Mucosa of stomach (tissue), 1 donor: ENCODE data around the gene CNOT6L.

ENCODE experiments used
- H3K27me3 ChIP-seq: one replicate; pipeline ENCODE4 v1.7.0; 2013; ENCODE audit warnings: mild to moderate bottlenecking, low read length; ENCODE audit not compliant: control insufficient read depth, insufficient read depth
- H3K36me3 ChIP-seq: one replicate; pipeline ENCODE4 v1.7.0; 2013; ENCODE audit warnings: low read length; ENCODE audit not compliant: control insufficient read depth, insufficient read depth
- H3K4me1 ChIP-seq: one replicate; pipeline ENCODE4 v1.7.0; 2013; ENCODE audit warnings: mild to moderate bottlenecking, low read length; ENCODE audit not compliant: control insufficient read depth, insufficient read depth
- H3K4me3 ChIP-seq: one replicate; pipeline ENCODE4 v1.7.0; 2013; ENCODE audit warnings: low read length
- H3K9ac ChIP-seq: one replicate; pipeline ENCODE4 v1.7.0; 2013; ENCODE audit warnings: mild to moderate bottlenecking, low read length, moderate library complexity
- H3K9me3 ChIP-seq: one replicate; pipeline ENCODE4 v1.7.0; 2013; ENCODE audit warnings: mild to moderate bottlenecking, low read length, moderate library complexity; ENCODE audit not compliant: control insufficient read depth
- donor health status: Pancreatic carcinoma.

Gene CNOT6L

DNA sequence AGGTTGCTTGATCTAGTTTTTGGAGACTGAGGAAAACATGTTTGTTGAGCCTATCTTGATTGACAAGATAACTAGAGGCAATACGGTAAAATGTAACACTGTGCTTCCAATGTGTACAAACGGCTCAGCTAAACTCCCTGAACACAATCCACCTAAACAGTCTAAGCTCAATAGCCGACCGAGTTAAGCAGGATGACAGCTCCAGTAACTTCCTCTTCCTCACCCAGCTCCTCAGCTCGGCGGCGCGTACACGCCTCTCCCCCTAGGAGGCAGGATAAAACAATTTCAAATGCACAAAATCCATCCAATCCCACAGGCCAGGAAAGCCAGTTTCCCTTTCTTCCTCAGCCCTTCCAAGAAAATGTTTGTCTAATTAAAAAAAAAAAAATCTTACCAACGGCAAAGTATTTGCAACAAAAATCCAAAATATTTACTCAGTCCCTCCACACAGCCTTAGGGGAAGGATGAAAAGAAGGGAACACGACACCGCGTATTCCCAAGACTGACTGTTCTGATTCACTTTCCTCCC, 1.0 kb downstream of the CNOT6L start:
- no peaks in the 10 kb centered on the region for H3K36me3 ChIP-seq
- H3K9me3 ChIP-seq, result no peaks in the 10 kb centered on the region
- peak overlapping the region; percentile 81 for H3K4me3 ChIP-seq

DNA sequence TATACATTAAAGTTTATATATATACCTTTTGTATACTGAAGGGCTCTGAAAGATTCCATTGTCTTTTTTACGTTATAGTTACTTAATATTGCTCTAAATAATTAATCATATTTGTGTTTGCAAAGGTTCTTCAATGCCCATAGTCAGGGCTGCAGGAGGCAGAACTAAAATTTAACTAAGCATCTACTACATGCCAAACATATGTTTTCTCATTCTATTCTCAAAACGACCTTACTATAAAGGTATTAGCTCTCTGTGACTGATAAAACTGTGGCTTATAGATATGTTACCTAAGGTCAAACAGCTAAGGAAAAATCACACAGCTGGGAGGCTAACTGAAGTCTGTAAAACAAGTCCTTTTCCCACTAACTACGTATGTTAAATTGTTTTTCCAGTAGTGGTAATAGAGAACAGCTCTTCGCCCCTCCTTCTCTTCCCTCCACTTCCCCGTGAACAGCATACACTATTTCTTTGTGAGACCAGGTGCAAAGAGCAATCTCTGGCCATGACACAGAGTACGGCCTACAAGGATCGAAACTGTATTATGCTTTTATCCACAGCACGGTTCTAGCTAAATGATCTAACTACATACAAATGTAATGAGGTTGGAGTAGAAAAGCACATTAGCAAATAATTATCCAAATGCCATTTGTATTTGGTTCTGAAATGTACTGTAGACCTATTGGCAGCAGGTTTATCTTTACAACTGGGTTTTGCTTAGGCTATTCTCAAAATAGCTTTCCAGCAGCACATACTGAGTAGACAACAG, 1.7 kb downstream of the CNOT6L start:
- H3K4me1 ChIP-seq, result peaks cover 16% of the 10 kb centered on the region
- peak overlapping the region; percentile 97 for H3K9ac ChIP-seq
- H3K9me3 ChIP-seq, result no peaks in the 10 kb centered on the region
- H3K27me3 ChIP-seq, result no peaks in the 10 kb centered on the region
- no peaks in the 10 kb centered on the region for H3K36me3 ChIP-seq
- peak overlapping the region; percentile 81 for H3K4me3 ChIP-seq

More for the DNA sequence above, 1.0 kb downstream of the CNOT6L start:
- Histone ChIP-seq H3K4me1 (peaks cover 16% of the 10 kb centered on the region), H3K9ac (peak overlapping the region; percentile 97), H3K27me3 (no peaks in the 10 kb centered on the region)

DNA sequence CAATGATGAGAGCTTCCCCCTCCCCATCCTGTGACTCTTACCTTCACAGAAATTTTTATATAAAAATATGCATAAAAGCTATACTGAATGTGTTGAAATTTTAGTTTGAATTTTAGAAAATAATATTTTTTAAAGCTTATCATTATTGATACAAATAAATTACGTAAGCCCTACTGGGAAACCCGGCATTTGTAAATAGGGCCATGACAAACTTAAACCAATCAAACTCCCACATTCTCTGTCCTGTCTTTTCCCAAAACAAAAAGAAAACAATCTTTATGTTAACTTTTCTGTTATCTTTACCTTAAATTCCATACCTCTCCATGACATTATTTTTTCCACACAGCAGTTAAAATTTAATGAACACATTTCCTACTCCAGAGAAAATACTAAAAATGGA, 2.6 kb downstream of the CNOT6L start:
- Histone ChIP-seq H3K9ac (no peak overlapping the region), H3K4me1 (peaks cover 16% of the 10 kb centered on the region), H3K36me3 (no peaks in the 10 kb centered on the region), H3K27me3 (no peaks in the 10 kb centered on the region), H3K9me3 (no peaks in the 10 kb centered on the region), H3K4me3 (no peak overlapping the region)

DNA sequence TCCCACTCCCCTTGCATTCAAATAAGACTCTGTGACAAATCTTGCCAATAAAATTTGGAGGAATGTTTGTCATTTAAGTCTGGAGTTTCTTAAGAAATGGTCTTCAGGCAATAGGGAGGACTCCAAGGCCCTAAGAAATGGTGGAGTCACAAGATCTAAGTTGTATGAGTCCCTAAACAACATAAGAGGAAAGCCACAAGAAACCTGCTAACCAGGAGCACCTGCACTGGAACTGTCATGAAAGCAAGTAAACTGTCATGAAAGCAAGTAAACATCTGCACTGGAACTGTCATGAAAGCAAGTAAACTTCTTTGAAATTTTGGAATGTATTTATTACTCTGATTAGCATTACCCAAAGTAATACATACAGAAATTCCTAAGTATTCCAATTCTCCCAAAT, 3.5 kb downstream of the CNOT6L start:
- Histone ChIP-seq H3K9me3 (no peaks in the 10 kb centered on the region), H3K9ac (no peak overlapping the region), H3K36me3 (no peaks in the 10 kb centered on the region), H3K4me3 (no peak overlapping the region), H3K27me3 (no peaks in the 10 kb centered on the region), H3K4me1 (peaks cover 8% of the 10 kb centered on the region)

DNA sequence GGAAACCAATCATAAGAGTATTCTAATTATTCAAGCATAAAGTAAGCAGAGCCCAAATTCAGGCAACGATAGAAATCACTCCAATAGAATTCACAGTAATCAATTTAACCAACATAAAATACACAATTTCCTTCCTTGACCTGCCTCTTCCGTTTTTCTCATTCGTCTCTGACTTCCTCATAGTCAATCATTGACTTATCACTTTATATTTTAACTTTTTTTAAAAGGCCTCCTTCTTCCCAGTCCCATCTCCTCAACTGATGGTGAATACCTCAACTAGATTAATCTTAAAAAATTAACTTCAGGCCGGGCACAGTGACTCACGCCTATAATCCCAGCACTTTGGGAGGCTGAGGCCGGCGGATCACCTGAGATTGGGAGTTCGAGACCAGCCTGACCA, 13.3 kb downstream of the CNOT6L start:
- H3K9me3 ChIP-seq, result no peaks in the 10 kb centered on the region
- no peak overlapping the region for H3K4me3 ChIP-seq
- no peak overlapping the region for H3K9ac ChIP-seq
- H3K4me1 ChIP-seq, result peaks cover 4% of the 10 kb centered on the region
- no peaks in the 10 kb centered on the region for H3K36me3 ChIP-seq
- H3K27me3 ChIP-seq, result no peaks in the 10 kb centered on the region

DNA sequence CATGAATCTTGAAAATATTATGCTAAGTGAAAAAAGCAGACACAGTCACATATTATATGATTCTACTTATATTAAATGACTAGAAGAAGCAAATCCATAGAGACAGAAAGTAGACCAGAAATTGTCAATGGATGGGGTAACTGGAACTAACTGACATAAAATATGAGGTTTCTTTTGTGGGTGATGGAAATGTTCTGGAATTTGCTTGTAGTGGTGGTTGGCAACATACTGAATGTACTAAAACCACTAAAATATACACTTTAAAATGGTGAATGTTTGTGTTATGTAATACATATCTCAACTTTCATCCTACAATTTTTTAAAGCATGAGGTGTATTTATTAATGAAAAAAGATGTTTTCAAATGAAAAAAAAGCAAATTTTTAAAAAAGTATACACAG, 14.7 kb downstream of the CNOT6L start:
- Histone ChIP-seq H3K9me3 (no peaks in the 10 kb centered on the region), H3K27me3 (no peaks in the 10 kb centered on the region), H3K4me3 (no peak overlapping the region), H3K4me1 (peaks cover 5% of the 10 kb centered on the region), H3K36me3 (no peaks in the 10 kb centered on the region), H3K9ac (no peak overlapping the region)

DNA sequence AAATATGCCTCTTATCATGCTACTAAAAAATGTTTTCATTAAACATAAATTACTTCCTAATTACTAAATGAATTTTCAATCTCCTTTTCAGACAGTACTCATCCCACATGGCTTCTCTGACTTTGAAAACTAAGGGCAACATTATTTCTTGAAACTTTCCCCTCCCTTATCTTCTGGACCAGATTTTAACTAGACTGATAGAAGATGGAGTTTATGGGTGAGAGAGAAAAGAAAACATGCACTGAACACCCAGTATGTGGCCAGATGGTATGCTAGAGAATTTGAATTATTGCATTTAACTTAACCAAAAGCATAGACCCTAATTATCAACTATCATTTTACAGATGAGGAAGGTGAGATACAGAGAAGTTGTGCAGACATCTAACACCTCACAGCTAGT, 16.8 kb downstream of the CNOT6L start:
- Histone ChIP-seq H3K4me1 (peaks cover 5% of the 10 kb centered on the region), H3K9ac (no peak overlapping the region), H3K9me3 (no peaks in the 10 kb centered on the region)

DNA sequence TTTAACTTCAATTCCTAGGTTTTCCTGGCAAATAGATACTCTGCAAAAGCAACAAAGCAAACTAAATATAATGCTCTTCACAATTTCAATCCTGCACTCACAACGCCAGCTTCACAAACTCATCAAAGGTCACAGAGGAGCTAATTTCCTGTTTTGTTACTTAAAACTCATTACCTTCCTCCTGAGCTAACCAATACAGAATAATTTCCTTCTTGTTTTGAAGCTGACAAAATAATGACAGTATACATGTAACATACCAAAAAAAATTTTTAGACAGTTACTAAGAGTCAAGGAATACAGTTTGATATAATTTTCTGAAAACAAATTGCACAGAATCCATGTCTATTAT, 17.9 kb downstream of the CNOT6L start:
- no peak overlapping the region for H3K9ac ChIP-seq
- no peaks in the 10 kb centered on the region for H3K36me3 ChIP-seq
- no peak overlapping the region for H3K4me3 ChIP-seq
- peaks cover 5% of the 10 kb centered on the region for H3K4me1 ChIP-seq
- no peaks in the 10 kb centered on the region for H3K27me3 ChIP-seq
- H3K9me3 ChIP-seq, result no peaks in the 10 kb centered on the region

More for the DNA sequence above, 16.8 kb downstream of the CNOT6L start:
- no peaks in the 10 kb centered on the region for H3K27me3 ChIP-seq
- no peaks in the 10 kb centered on the region for H3K36me3 ChIP-seq
- H3K4me3 ChIP-seq, result no peak overlapping the region

DNA sequence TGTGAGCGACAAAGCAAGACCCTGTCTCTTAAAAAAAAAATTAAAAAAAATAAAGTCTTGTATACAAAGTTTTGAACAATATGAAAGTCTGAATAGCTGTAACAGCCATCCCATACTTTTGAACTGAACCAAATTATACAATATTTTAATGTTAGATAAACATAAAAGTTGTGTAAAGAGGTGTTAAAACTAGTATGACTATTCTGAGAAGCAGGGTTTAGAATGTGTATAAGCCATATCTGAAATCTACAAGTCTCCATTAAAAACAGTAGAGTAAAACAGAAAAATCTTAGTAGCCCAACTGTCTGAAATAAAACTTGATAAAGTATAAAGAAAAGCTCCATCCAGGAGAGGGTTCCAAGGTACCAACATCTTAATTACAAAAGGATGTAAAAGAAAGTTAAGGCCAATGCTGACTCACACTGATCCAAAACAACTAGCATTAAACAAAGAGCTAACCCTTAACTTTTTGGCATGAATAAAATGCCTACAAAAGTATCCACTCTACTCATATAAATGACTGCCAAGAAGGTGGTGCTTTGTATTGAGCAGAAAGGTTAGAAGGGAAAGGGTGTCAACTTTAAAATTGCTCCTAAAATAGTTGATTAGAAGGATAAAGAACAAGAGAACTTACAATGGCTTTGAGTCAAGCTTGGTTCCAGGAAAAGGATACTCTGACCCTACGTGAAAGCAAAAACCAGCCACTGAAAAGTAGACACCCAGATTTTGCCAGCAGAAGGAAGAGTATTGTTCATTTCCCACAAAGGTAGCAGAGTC, 18.5 kb downstream of the CNOT6L start:
- Histone ChIP-seq H3K4me3 (no peak overlapping the region), H3K27me3 (no peaks in the 10 kb centered on the region), H3K36me3 (no peaks in the 10 kb centered on the region), H3K9me3 (no peaks in the 10 kb centered on the region), H3K4me1 (peaks cover 5% of the 10 kb centered on the region), H3K9ac (no peak overlapping the region)

DNA sequence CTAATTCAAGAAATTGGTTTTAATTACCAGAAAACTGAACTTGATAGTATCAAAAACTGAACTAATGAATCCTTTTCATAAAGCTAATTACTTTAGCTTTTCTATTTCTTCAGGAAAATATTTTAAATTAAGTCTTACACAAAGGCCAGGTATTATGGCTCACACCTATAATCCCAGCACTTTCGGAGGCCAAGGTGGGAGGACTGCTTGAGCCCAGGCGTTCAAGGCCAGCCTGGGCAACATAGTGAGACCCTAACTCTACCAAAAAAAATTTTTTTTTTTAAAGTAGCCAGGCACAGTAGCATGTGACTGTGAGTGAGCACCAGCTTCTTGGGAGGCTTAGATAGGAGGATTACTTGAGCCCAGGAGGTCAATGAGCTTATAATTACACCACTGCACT, 19.1 kb downstream of the CNOT6L start:
- H3K4me3 ChIP-seq, result no peak overlapping the region
- no peak overlapping the region for H3K9ac ChIP-seq
- peaks cover 5% of the 10 kb centered on the region for H3K4me1 ChIP-seq
- H3K27me3 ChIP-seq, result no peaks in the 10 kb centered on the region
- no peaks in the 10 kb centered on the region for H3K9me3 ChIP-seq
- H3K36me3 ChIP-seq, result no peaks in the 10 kb centered on the region

DNA sequence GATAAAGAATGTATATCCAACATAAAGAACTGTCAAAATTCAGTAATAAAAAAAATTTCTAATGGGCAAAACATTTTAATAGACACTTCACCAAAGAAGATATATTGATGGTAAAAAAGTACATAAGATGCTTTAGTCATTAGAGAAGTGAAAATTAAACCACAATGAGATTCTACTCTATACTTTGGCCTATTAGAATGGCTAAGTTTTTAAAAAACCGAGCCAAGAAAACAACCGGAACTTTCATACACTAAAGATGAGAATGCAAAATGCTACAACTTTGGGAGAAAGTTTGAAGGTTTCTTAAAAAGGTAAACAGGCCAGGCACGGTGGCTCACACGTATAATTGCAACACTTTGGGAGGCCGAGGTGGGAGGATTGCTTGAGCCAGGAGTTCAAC, 20.8 kb downstream of the CNOT6L start:
- H3K4me1 ChIP-seq, result peaks cover 5% of the 10 kb centered on the region
- H3K9me3 ChIP-seq, result no peaks in the 10 kb centered on the region
- H3K9ac ChIP-seq, result no peak overlapping the region
- no peaks in the 10 kb centered on the region for H3K36me3 ChIP-seq
- no peaks in the 10 kb centered on the region for H3K27me3 ChIP-seq
- H3K4me3 ChIP-seq, result no peak overlapping the region

DNA sequence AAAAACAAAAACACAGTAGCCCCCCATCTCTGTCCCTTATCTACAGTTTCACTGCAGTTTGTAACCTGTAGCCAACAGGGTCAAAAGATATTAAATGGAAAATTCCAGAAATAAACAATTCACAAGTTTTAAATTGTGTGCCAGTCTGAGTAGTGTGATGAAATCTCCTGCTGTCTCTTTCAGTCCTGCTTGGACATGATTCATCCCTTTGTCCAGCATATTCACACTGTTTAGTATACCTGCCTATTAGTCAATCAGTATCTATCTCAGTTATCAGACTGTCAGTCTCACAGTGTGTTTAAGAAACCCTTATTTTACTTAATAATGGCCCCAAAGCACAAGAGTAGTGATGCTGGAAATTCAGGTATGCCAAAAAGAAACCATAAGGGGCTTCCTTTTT, 21.9 kb downstream of the CNOT6L start:
- no peak overlapping the region for H3K9ac ChIP-seq
- H3K4me1 ChIP-seq, result peaks cover 5% of the 10 kb centered on the region
- no peaks in the 10 kb centered on the region for H3K36me3 ChIP-seq
- H3K4me3 ChIP-seq, result no peak overlapping the region
- no peaks in the 10 kb centered on the region for H3K9me3 ChIP-seq
- no peaks in the 10 kb centered on the region for H3K27me3 ChIP-seq
